ENCODE measurements around the gene SQOR.
A peak's percentile ranks its signal among the peaks of the same experiment; 100 is the strongest.

The SQOR gene

GRCh38 chr15:45631776-45632175 is 3.1 kb upstream of the SQOR start:
- DNase-seq (ENCODE audit: low spot score) = no peak

- peak; percentile 69 for DNase-seq (ENCODE audit: low spot score)
Measured at GRCh38 chr15:45635191-45635638, 386 bp downstream of the SQOR start.

- DNase-seq (ENCODE audit: low spot score) = no peak
Measured at GRCh38 chr15:45635763-45636292, 999 bp downstream of the SQOR start.

- no peak for DNase-seq (ENCODE audit: low spot score)
Measured at GRCh38 chr15:45637141-45637540, 2.3 kb downstream of the SQOR start.

GRCh38 chr15:45637552-45638033 is 2.8 kb downstream of the SQOR start:
- peak; percentile 74 for DNase-seq (ENCODE audit: low spot score)

GRCh38 chr15:45640616-45641015 is 5.8 kb downstream of the SQOR start:
- no peak for DNase-seq (ENCODE audit: low spot score)

GRCh38 chr15:45641374-45641781 is 6.5 kb downstream of the SQOR start:
- no peak for DNase-seq (ENCODE audit: low spot score)

- DNase-seq (ENCODE audit: low spot score) = no peak
Measured at GRCh38 chr15:45641999-45642932, 7.4 kb downstream of the SQOR start.

- DNase-seq (ENCODE audit: low spot score) = no peak
Measured at GRCh38 chr15:45644437-45644836, 9.6 kb downstream of the SQOR start.

GRCh38 chr15:45645026-45645980 is 10.5 kb downstream of the SQOR start:
- DNase-seq (ENCODE audit: low spot score) = no peak

- DNase-seq (ENCODE audit: low spot score) = no peak
Measured at GRCh38 chr15:45646220-45646619, 11.4 kb downstream of the SQOR start.

GRCh38 chr15:45647828-45648227 is 13.0 kb downstream of the SQOR start:
- DNase-seq (ENCODE audit: low spot score) = no peak

GRCh38 chr15:45648521-45649200 is 13.8 kb downstream of the SQOR start:
- DNase-seq (ENCODE audit: low spot score) = peak; percentile 9

GRCh38 chr15:45650007-45650406 is 15.2 kb downstream of the SQOR start:
- DNase-seq (ENCODE audit: low spot score) = peak; percentile 8

GRCh38 chr15:45650889-45651525 is 16.2 kb downstream of the SQOR start:
- DNase-seq (ENCODE audit: low spot score) = no peak

GRCh38 chr15:45653702-45654424 is 19.0 kb downstream of the SQOR start:
- no peak for DNase-seq (ENCODE audit: low spot score)

GRCh38 chr15:45654749-45655148 is 19.9 kb downstream of the SQOR start:
- no peak for DNase-seq (ENCODE audit: low spot score)

- DNase-seq (ENCODE audit: low spot score) = no peak
Measured at GRCh38 chr15:45657254-45657653, 22.4 kb downstream of the SQOR start.

- no peak for DNase-seq (ENCODE audit: low spot score)
Measured at GRCh38 chr15:45657764-45658545, 23.1 kb downstream of the SQOR start.
